Fibroblast of the conjunctiva (primary cell): Measurements from ENCODE around the gene RFC3.
"Not testable (repeated sequence)": the region's sequence is repeated elsewhere in the genome, so short reads cannot be mapped to it uniquely, and the experiment has no call there.

Experiments used
- DNase-seq: peaks from one replicate; pipeline ENCODE4 v3.0.0-alpha.2; 2010; ENCODE audit warnings: low read depth

The RFC3 gene

DNA sequence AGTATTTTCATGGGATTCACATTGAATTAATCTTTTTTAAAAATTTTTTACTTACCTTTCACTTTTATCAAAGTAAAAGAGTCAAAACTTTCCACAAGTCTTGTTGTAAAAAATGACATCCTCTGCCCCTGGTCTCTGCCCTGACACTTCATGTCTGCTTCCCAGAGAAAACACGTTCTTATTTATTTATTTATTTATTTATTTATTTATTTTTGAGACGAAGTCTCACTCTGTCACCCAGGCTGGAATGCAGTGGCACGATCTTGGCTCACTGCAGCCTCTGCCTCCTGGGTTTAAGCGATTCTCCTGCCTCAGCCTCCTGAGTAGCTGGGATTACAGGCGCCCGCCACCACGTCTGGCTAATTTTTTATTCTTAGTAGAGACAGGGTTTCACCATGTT is 5.1 kb upstream of the RFC3 start:
- not testable (repeated sequence) for DNase-seq

DNA sequence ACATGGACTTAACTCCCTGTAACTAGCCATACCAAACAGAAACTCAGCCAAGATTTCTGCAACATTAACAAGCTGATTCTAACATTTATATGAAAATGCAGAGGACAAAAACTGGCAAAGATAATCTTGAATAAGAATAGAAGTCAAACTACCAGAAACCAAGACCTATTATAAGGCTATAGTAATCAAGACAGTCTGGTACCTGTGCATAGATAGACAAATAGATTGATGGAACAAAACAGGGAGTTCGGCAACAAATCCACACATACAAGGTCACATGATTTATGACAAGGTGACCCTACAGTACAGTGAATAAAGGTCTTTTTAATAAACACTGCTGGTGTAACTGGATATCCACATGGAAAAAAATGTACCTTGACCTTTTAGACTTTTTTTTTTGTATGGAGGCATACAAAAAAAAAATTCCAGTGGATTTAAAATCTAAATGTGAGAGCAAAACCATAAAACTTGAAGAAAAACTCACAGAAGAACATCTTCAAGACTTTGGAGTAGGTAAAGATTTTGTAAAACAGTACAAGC is 2.9 kb upstream of the RFC3 start:
- DNase-seq: no peak

DNA sequence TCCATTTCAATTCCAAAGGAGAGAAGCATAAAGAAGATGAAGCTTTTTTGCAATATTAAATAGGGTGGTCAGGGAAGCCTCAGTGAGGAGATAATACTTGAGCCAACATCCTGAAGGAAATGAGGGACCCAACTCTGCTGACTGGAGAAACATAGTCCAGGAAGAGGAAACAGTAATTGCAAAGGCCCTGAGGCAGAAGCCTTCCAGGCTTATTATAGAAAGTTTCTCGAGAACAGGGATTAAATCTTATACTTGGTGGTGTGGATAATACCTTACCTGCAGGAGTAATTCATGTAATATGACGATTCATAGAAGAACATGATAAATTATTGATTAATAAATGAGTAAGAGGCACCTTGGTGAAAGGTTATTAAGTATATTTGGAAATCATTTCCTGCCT is 1.0 kb upstream of the RFC3 start:
- no peak for DNase-seq

DNA sequence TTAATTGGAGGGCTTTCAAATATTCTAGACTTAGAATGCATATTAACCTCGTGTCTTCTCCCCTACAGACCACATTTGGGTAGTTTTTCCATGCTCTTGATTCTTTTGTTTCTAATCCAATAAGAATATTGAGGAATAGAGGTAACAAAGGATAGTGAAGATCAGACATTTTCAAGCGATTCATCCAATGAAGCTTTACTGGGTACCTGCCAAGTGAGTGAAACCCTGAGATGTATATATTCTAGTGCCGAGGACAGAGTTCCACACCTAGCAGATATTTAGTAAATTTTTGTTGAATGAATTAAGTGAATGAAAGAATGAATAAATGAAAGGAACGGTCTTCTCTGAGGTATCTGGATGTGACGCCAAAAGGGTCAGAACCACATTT is 442 bp upstream of the RFC3 start:
- no peak for DNase-seq

DNA sequence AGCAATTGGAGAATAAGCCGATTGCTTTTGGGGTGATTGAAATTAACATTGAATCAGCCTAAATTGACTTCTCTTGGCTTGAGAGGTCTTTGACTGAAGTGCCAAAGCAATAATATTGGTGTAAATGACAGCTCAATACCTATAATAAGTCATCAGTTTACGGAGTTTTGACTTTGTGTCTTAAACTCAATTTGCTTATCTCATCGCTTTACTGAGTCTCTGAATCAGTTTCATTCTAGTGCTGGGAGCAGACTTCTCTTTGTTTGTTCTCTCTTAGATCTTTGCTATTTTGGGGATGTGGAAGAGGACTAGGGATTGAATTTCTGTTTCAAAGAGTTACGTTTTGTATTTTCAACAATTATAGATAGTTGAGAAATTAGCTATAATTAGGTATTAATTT is 7.1 kb downstream of the RFC3 start:
- DNase-seq: no peak

DNA sequence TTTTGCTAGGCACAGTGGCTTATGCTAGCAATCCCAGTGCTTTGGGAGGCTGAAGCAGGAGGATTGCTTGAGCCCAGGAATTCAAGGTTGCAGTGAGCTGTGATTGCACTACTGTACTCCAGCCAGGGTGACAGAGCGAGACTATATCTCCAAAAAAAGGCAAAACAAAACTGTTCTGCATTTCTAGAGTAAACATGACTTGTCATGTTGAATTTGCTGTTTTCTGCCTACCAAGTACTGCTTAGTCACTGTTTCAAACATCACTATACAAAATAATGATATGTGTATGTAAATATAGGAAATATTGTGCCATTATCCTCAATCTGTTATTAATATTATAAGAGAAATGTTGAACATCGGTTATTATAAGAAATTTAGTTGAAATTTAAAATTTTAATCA is 9.2 kb downstream of the RFC3 start:
- no peak for DNase-seq

DNA sequence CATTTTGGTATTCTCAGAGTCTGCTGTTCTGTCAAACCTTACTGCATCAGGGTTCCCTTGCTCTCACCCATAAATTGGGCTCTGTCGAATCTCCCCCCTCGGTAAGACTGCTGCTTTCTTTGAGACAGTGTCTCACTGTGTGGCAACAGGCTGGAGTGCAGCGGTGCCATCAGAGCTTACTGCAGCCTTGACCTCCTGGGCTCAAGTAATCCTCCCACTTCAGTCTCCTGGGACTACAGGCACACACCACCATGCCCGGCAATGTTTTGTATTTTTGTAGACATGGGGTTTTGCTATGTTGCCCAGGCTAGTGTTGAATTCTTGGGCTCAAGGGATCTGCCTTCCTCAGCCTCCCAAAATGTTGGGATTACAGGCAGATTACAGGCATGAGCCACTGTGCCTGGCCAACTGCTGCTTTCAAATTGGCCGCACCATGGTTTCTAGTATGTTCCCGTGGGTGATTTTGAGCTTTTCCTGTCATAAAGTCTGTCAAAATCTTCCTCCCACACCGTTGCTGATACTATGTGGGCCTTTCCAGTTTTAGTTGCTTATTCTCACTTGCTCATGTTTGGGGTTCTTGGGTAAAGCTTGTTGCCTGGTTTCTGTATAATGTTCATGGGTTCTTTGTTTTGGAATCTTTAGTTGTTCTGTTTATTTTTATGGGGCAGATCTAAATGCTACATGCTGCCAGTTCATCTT is 10.6 kb downstream of the RFC3 start:
- no peak for DNase-seq

DNA sequence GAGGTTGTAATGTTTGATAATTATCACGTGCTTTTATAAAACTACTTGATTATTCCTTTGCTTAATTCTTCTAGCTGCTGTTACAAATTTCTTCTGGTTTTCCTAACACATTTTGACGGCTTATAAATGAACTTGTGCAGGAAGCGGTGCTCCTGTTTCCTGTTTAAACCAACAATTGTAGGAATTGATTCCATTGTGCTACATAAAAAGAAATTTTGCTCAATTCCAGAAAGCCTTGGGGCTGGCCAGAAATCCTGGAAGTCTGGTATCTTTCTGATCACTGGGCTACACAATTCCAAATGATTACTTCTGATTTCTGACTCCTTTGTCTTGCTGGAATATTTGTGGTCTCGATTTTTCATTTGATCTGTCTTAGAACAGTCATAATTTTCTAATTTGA is 14.9 kb downstream of the RFC3 start:
- DNase-seq: no peak

DNA sequence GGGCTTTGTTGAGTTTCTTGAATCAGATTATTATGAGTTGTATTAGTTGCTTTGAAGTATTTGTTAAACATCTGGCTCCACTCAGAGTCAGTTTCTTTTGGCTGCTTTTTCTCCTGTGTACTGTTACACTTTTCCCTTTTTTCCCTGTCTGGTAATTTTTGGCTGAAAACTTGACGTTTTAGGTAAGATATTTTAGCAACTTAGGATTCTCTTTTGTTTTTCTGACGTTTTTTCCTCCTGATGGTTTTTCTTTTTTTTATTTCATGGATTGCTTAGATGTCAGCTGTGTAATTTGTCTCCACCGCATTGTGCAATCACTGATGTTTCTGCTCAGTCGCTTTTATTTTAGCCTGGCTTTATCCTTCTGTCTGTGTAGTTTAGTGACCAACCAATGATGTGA is 20.7 kb downstream of the RFC3 start:
- peak; percentile 32 for DNase-seq

DNA sequence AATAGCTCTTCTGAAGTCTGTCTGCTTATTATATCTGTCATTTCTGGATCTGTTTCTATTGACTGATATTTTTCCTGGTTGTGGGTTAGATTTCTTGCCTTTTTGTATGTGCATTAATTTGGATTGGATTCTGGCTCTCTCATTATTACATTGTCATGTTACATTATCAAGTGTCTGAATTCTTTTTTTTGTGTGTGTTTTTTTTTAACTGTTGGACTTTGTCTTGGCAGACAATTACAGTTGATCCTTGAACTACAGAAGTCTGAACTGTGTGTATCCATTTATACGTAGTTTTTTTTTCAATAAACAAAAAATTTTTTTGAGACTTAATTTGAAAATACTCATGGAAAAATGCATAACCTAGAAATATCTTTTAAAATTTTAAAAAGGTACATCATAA is 22.5 kb downstream of the RFC3 start:
- no peak for DNase-seq

DNA sequence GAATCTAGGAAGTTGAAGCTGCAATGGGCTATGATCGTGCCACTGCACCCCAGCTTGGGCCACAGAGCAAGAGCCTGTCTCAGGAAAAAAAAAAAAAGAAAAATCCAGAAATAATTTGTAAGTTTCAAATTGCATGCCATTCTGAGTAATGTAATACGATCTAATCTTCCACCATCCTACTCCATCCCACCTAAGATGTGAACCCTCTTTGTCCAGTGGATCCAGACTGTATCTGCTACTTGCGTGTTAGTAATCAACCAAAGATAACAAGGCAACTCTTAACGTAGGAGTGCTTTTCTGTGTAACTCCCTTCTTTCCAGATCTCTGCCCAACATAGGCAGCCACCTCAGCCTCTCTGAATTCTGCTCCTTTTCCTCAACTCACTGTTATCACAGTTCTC is 24.3 kb downstream of the RFC3 start:
- DNase-seq: no peak

DNA sequence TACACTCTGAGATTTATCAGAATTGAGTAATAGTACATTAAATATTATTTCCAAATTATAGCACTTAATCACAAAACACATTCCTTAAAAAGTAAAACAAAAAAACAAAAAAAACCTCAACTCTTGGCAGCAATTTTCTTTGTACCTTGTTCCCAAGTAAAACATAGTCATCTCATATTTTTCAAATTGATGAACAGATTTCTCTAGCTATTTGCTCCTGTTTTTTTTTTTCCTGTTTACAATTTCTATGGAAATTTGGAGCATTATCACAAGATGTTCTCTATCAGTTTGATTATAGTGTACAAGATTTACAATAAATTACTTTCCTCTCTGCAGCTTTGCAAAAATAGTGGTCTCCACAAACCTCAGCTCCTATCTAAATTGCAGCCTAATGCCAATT is 25.0 kb downstream of the RFC3 start:
- no peak for DNase-seq

DNA sequence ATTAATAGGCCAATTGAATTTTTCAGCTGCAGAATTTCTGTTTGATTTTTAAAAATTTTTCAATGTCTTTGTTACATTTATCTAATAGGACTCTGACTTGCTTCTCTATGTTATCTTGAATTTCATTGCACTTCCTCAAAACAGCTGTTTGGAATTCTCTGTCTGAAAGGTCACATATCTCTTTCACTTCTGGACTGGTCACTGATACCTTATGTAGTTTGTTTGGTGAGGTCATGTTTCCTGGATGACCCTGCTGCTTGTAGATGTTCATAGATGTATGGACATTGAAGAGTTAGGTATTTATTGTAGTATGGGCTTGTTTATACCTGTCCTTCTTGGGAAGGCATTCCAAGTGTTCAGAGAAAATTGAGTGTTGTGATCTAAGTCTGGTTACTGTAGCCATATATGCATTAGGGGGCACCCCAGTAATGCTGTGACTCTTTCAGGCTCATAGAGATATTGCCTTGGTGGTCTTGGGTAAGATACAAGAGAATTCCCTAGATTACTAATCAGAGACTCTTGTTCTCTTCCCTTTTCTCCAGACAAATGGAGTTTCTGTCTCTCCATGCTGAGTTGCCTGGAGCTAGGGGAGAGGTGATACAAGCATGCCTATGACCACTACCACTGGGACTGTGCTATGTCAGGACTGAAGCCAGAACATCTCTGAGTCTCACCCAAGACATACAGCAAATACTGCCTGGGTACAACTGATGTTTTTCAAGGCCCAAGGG is 27.8 kb downstream of the RFC3 start:
- DNase-seq: no peak

DNA sequence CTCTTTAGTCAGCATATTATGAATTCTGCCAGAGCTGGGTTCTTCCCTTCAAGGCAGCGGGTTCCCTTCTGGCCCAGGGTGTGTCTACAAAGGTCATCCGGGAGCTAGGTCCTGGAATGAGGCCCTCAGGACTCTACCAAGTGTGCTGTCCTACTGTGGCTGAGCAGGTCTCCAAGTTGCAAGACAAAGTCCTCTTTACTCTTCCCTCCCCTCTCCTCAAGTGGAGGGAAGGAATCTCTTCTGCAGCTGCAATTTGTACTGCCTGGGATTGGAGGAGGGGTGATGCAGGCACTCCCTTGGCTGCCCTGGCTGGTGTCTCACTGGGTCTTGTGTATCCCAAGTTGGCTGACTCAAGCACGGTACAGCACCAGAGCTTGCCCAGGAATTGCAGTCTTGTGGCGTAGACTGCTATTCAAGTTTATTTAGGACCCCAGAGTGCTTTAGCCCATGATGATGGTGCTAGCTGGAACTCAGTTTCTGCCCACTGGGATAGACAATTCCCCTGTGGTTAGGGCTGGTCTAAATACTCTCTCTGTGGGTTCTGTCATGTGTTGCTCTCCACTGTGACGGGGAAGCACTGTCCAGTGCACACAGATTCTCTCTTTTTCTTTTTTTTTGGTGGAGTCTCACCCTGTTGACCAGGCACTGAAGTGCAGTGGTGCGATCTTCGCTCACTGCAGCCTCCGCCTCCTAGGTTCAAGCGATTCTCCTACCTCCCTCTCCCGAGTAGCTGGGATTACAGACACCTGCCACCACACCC is 28.5 kb downstream of the RFC3 start:
- no peak for DNase-seq

DNA sequence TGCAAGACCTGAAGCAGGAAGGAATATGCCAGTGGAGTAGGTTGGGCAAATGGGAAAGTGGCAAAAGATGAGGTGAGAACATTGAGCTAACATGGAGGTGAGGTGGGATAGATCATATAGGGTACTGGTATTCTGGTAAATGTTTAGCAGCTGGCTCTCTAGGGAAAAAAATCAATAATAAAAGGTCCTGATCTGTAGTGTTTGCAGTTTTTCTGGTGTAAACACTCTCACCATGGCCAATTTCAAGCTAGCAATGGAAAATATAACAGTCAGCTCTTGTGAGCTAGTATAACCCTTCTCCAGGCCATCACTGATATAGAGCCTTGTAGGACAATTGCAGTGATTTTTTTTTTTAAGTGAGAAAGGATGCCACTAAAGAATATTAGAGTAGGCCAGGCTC is 31.3 kb downstream of the RFC3 start:
- no peak for DNase-seq

DNA sequence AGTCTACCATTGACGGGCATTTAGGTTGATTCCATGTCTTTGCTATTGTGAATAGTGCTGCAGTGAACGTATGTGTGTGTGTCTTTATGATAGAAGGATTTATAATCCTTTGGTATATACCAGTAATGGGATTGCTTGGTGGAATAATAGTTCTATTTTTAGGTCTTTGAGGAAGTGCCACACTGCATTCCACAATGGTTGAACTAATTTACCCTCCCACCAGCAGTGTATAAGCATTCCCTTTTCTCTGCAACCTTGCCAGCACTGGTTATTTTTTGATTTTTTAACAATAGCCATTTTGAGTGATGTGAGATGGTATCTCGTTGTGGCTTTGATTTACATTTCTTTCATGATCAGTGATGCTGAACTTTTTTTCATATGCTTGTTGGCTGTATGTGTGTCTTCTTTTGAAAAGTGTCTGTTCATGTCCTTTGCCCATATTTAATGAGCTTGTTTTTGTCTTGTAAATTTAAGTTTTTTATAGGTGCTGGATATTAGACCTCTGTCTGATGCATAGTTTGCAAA is 37.5 kb downstream of the RFC3 start:
- no peak for DNase-seq

DNA sequence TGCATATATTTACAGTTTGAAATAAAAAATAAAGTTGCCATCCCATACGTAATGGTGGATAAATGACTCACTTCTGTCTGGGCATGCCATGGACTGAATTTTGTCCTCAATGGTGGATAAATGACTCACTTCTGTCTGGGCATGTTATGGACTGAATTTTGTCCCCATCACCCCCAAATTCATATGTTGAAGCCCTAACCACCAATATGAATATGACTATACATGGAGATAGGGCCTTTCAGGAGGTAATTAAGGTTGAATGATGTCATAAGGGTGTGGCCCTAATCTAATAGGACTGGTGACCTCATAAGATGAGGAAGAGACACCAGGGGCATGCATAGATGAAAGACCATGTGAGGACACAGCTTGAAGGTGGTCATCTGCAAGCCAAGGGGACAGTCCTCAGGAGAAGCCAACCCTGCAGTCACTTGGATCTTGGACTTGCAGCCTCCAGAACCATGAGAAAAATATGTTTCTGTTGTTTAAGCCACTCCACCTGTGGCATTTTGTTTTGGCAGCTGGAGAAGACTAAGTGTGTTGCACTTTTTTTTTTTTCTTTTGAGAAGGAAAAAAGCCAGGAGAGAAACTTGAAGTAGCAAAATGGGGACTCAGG is 41.8 kb downstream of the RFC3 start:
- DNase-seq: no peak

DNA sequence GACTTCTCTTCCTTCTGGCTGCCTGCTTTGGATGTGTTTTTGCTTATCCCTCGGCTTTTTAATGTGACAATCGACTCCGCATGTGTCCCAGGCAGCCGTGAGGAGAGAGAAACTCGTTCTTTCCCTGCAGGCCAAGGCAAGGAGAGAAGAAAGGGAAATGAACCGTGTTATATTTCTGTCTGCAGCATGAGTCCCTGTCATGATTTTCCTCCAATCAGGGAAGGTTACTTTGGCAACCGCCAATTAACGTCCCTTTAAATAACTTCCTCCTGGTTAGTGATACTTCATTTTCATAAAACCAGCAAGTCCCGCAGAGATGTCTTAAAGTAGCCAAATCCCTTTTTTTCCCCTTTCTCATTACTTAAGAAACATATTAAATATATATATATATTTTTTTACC is 42.6 kb downstream of the RFC3 start:
- no peak for DNase-seq

DNA sequence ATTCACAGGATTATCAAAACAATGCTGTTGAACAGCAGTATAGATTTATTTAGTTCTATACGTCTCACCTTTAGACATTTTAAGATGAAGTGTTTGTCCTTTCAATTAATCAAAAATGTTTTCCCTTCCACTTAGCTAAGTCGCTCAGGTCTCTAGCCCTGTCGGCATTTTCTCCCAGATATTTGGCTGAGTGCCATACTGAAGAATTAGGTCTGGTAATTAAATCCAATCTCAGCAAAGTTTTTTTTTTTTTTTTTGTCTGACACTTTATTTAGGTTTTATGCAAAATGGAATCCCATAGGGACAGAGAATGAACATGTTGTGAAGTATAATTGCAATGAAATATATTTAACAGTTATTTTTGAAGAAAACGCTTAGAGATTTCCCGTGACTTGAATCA is 44.1 kb downstream of the RFC3 start:
- DNase-seq: no peak

DNA sequence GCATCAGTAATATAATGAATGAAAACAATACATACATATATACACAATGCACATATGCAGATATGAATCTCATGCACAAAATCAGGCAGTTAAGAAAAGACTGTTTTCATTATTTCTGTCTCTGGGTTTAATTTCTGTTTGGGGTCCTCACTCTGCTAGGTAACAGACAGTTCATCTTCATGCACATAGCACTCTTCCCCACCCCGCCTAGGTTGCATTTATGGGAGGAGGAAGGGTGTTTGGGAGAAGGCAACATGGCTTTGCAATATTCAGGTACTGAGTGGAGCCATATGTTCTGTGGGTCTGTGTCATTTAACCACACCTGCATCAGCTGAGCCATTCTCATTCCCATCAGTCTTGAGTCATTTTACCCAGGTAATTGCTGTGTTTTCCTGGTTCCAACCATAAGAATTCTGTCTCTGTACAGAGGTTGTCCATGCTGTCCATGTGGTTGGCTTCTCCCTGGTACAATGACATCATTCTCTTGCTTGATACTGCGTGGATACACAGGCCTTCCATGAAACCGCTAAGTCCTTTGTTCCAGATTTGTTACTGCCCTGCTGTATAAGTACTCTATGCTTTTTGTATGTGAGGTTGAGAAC is 45.3 kb downstream of the RFC3 start:
- DNase-seq: no peak

DNA sequence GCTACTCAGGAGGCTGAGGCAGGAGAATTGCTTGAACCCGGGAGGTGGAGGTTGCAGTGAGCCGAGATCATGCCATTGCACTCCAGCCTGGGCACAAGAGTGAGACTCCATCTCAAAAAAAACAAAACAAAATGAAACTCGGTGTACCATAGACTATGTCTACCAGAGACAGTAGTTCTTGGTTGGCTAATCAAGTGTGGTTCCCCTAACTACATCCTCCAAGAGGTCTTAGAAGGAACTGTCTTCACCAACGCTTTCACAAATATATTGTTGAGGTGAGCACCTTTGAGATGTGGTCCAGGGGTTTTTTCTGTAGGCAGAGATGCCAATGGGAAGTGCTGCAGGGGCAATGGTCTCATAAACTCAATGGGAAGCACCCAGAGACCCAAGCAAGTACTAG is 48.0 kb downstream of the RFC3 start:
- DNase-seq: no peak

DNA sequence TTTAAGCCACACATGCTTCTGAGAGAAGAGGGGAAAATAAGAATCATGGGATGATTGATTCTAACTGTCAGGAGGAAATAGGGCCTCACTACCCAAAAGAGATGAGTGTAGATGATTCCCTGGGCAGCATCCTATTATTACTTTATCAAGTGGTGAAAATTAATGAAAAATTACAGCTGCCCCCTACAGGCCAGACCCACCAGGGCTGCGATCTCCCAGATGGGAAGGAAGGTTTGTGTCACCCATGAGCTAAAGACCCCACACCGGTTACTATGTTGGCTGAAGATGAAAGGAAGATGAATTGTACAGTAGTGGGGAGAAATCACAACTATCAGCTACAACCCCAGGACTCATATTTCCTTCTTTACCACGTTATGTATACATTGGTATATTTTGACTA is 49.5 kb downstream of the RFC3 start:
- DNase-seq: no peak
